Breast epithelium (tissue), 3 donors: ENCODE data around the gene RIMS1.

Source experiments
- POLR2A ChIP-seq: fragments of 450-650 bp; IDR thresholded peaks from one replicate; pipeline ENCODE4 v1.6.1; 2016; ENCODE audit warnings: antibody characterized with exemption, mild to moderate bottlenecking, moderate library complexity
- TF ChIP-seq, protein P1 (sequence below), 3 donors: fragments of 450-650 bp; IDR thresholded peaks; one replicate each; pipeline ENCODE4 v1.5.1; 2016 to 2017; ENCODE audit warnings: antibody characterized with exemption in 3 of 3, mild to moderate bottlenecking in 3 of 3, moderate library complexity in 3 of 3

DNA sequence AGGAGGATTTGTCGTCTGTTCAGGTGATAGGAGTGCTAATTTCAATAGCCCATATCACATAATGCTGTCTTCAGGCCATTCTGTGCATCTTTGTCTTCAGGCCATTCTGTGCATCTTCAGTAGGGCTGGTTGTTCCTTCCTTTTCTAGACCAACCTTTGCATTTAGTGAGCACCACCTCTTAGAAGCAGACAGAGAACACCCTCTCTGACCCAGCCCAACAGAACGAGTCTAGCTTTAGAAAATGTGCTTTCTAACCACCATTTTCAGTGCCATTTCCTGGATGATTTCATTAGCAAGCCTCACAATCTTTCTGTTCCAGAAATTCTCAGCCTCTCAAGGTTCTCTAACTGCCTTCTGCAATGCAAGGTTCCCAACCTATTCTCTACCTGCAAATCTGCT, 520.2 kb downstream of the RIMS1 start:
- TF ChIP-seq, protein P1, sequence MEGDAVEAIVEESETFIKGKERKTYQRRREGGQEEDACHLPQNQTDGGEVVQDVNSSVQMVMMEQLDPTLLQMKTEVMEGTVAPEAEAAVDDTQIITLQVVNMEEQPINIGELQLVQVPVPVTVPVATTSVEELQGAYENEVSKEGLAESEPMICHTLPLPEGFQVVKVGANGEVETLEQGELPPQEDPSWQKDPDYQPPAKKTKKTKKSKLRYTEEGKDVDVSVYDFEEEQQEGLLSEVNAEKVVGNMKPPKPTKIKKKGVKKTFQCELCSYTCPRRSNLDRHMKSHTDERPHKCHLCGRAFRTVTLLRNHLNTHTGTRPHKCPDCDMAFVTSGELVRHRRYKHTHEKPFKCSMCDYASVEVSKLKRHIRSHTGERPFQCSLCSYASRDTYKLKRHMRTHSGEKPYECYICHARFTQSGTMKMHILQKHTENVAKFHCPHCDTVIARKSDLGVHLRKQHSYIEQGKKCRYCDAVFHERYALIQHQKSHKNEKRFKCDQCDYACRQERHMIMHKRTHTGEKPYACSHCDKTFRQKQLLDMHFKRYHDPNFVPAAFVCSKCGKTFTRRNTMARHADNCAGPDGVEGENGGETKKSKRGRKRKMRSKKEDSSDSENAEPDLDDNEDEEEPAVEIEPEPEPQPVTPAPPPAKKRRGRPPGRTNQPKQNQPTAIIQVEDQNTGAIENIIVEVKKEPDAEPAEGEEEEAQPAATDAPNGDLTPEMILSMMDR (IDR thresholded peaks at IDR 0.05): no peak
- no peak for TF ChIP-seq POLR2A
